Mucosa of descending colon (tissue), 3 donors: ENCODE results near the gene RTP2. TPM values are rescaled to one million over a fixed set of nuclear protein-coding genes. Genes with fewer than 3 reads are reported as not detected.

Experiments used
- ATAC-seq: fragments of 200-7000 bp; cut with Tn5 transposase; one replicate; pipeline ENCODE4 v1.9.1; 2020; ENCODE audit warnings: mild to moderate bottlenecking, moderate library complexity
- DNase-seq, 3 donors: peaks; one replicate each; pipeline ENCODE4 v3.0.0-alpha.2; 2020
- H3K36me3 ChIP-seq: fragments of 200-600 bp; one replicate; pipeline ENCODE4 v1.8.0; 2021; ENCODE audit warnings: low read depth, mild to moderate bottlenecking
- H3K4me1 ChIP-seq: fragments of 200-600 bp; one replicate; pipeline ENCODE4 v1.8.0; 2021; ENCODE audit warnings: low read depth, mild to moderate bottlenecking
- H3K4me3 ChIP-seq: fragments of 200-600 bp; one replicate; pipeline ENCODE4 v1.8.0; 2021; ENCODE audit warnings: mild to moderate bottlenecking
- H3K9me3 ChIP-seq: fragments of 200-600 bp; one replicate; pipeline ENCODE4 v1.8.0; 2021; ENCODE audit warnings: mild to moderate bottlenecking
- intact Hi-C, 2 donors: fragments of 100-400 bp; cut with DNase I in 1 of 2; cut with micrococcal nuclease in 1 of 2; formaldehyde crosslinking; loops; one replicate each; pipeline versions ENCODE4 v1.11.0 to v1.11.1; 2022; cut with DNase I, micrococcal nuclease
- total RNA-seq, 3 donors: library from RNA; stranded (reverse); fragmentation: NEBNext Ultra II Directional in 2 of 3; extraction: Animal tissue kit (Norgen Biotek cat#: 25700) in 2 of 3; gene quantifications; one replicate each; pipeline versions ENCODE4 v1.2.1 to v1.2.4, GENCODE V29; 2021 to 2023
- TF ChIP-seq, protein P1 (sequence below): fragments of 200-600 bp; IDR thresholded peaks from one replicate; pipeline ENCODE4 v1.8.0; 2022; ENCODE audit warnings: antibody characterized with exemption, mild to moderate bottlenecking
- donor health status: DM: no; HTN: no; CAD: no; lungs with moderate emphysema.
- donor health status: DM: no; HTN: no; CAD: no.
- donor health status: DM: no; HTN: yes; CAD: no.

RTP2 gene
- total RNA-seq, 3 donors from 2014 or later = not detected

GRCh38 chr3:187694801-187695200, 7.6 kb downstream of the RTP2 start:
- DNase-seq (no peak), ATAC-seq (no peak)
- intact Hi-C loops = no loop called here
- Histone ChIP-seq H3K9me3 (no peaks in the 10 kb centered on the region), H3K4me3 (no peak overlapping the region), H3K36me3 (no peaks in the 10 kb centered on the region), H3K4me1 (no peaks in the 10 kb centered on the region)
- TF ChIP-seq, protein P1, sequence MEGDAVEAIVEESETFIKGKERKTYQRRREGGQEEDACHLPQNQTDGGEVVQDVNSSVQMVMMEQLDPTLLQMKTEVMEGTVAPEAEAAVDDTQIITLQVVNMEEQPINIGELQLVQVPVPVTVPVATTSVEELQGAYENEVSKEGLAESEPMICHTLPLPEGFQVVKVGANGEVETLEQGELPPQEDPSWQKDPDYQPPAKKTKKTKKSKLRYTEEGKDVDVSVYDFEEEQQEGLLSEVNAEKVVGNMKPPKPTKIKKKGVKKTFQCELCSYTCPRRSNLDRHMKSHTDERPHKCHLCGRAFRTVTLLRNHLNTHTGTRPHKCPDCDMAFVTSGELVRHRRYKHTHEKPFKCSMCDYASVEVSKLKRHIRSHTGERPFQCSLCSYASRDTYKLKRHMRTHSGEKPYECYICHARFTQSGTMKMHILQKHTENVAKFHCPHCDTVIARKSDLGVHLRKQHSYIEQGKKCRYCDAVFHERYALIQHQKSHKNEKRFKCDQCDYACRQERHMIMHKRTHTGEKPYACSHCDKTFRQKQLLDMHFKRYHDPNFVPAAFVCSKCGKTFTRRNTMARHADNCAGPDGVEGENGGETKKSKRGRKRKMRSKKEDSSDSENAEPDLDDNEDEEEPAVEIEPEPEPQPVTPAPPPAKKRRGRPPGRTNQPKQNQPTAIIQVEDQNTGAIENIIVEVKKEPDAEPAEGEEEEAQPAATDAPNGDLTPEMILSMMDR = no peak

- H3K9me3 ChIP-seq = no peaks in the 10 kb centered on the region
- no peak for ATAC-seq
- TF ChIP-seq, protein P1 = no peak
- DNase-seq = no peak
- intact Hi-C loops = no loop called here
- H3K36me3 ChIP-seq = no peaks in the 10 kb centered on the region
- no peak overlapping the region for H3K4me3 ChIP-seq
- no peaks in the 10 kb centered on the region for H3K4me1 ChIP-seq
Observed at GRCh38 chr3:187693431-187693830, 8.9 kb downstream of the RTP2 start.

DNA sequence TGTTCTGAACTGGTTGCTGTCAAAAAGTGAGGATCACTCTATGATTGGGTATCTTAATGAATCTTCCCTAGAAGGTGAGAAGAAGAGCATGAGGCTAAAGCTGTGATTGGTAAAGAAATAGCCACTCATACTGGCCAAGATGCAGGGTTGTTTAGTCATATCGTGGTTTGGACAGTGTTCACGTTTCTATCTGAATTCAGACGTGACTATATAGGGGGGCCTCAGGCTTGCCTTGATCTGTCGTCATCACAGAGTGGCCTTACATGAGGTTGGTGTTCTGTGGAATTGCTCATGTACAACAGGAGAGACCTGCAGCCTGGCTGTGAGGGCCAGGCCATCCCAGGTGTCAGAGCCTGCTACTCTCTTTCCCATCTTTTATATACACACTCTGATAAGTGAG, 12.4 kb downstream of the RTP2 start:
- no peak for DNase-seq
- intact Hi-C loops = no loop called here
- H3K9me3 ChIP-seq = peaks cover 5% of the 10 kb centered on the region
- H3K4me1 ChIP-seq = no peaks in the 10 kb centered on the region
- no peak for ATAC-seq
- H3K36me3 ChIP-seq = no peaks in the 10 kb centered on the region
- TF ChIP-seq, protein P1 = no peak
- no peak overlapping the region for H3K4me3 ChIP-seq

DNA sequence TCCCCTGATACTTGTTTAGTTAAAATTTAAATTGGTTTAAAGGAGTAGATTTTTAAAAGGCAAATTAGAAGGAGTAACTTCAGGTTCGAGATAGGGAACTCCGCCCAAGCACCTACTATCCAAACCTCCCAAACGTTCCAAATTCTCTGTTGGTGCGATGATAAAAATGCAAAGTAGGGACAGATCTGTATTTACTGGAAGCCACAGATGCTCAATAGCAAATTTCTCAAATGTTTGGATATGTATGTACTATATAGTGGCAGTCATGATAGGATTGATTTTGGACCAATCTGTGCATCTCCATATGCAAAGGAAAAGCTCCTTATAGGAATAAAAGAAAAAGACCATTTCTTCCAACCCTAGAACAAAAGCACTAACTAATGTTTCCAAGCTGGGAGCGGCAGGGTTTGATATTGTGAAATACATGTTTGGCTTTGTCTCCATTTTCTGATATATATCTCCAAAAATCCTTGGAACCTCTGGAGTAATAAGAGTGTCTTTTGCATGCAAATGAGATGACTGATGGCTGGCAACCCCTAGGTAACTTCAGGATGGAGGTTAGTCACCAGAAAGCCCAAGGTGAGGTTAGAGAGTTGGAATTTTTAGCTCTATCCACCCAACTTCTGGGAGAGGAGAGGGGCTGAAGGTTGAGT, 15.6 kb downstream of the RTP2 start:
- ATAC-seq (no peak), DNase-seq (no peak)
- no peaks in the 10 kb centered on the region for H3K36me3 ChIP-seq
- TF ChIP-seq, protein P1 = no peak
- no peak overlapping the region for H3K4me3 ChIP-seq
- intact Hi-C loops = no loop called here
- H3K9me3 ChIP-seq = peaks cover 8% of the 10 kb centered on the region
- no peaks in the 10 kb centered on the region for H3K4me1 ChIP-seq

DNA sequence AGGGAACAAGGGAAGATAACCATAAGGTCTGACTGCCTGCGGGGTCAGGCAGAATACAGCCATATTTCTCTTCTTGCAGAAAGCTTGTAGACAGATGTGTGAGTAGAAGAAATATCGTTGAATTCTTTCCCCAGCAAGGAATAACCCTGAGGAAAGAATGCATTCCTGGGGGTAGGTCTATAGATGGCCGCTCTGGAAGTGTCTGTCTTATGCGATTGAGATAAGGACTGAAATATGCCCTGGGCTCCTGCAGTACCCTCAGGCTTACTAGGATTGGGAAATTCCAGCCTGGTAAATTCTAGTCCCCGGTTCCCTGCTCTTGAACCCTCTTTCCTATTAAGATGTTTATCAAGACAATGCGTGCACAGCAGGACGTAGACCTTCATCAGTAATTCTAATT, 16.4 kb downstream of the RTP2 start:
- TF ChIP-seq, protein P1 = no peak
- Histone ChIP-seq H3K36me3 (no peaks in the 10 kb centered on the region), H3K9me3 (peaks cover 8% of the 10 kb centered on the region), H3K4me3 (no peak overlapping the region), H3K4me1 (no peaks in the 10 kb centered on the region)
- DNase-seq (no peak), ATAC-seq (no peak)
- intact Hi-C loops = no loop called here

- no peak for DNase-seq
- TF ChIP-seq, protein P1 = no peak
- no peak for ATAC-seq
- Histone ChIP-seq H3K4me1 (no peaks in the 10 kb centered on the region), H3K4me3 (no peak overlapping the region), H3K36me3 (no peaks in the 10 kb centered on the region), H3K9me3 (peaks cover 8% of the 10 kb centered on the region)
- intact Hi-C loops = loop anchor here in 1 of 2 donors (5.0 kb wide), 1 partner anchor 368 kb away; no protein-coding TSS in a partner anchor
Observed at GRCh38 chr3:187684880-187685279, 17.5 kb downstream of the RTP2 start.
